ENCODE data around the gene PAN3.
A peak's percentile ranks its signal among the peaks of the same experiment; 100 is the strongest.

PAN3 gene, protein sequence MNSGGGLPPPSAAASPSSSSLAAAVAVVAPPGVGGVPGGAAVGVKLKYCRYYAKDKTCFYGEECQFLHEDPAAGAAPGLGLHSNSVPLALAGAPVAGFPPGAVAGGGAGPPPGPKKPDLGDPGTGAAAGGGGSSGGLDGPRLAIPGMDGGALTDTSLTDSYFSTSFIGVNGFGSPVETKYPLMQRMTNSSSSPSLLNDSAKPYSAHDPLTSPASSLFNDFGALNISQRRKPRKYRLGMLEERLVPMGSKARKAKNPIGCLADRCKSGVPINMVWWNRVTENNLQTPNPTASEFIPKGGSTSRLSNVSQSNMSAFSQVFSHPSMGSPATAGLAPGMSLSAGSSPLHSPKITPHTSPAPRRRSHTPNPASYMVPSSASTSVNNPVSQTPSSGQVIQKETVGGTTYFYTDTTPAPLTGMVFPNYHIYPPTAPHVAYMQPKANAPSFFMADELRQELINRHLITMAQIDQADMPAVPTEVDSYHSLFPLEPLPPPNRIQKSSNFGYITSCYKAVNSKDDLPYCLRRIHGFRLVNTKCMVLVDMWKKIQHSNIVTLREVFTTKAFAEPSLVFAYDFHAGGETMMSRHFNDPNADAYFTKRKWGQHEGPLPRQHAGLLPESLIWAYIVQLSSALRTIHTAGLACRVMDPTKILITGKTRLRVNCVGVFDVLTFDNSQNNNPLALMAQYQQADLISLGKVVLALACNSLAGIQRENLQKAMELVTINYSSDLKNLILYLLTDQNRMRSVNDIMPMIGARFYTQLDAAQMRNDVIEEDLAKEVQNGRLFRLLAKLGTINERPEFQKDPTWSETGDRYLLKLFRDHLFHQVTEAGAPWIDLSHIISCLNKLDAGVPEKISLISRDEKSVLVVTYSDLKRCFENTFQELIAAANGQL

DNA sequence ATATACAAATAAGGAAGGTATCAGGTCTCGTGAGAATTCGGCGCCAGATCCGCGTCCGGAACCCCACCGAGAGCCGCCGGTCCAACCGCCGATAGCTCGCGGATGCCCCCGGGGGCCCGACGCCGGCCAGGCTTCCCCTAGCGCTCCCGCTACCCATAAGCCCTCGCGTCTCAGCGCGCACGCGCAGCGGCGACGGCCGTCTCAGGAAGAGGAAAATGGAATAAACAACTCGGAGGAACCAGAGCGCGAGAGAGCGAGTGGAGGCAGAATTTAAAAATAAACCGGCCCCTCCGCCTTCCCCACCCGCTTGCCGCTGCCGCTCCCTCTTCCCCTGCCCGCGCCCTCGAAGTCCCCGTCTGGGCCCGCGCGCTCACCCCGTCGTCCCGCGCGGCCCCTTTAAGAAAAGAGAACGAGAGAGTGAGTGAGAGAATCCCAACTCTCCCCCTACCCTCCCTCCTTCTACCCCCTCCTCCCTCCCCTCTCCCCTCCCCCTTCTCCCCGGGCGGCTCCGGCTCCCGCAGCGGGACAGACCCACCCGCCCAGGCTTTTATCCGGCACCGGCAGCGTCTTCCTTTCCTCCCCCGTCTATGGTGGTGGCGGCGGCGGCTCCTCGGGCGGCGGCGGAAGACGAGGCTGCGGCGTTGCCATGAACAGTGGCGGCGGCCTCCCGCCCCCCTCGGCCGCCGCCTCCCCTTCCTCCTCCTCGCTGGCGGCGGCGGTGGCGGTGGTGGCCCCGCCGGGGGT, at the start of gene PAN3:
TSS of gene PAN3 (plus strand) at position 534 of the 744 bp plus-strand sequence. CDS start at position 647, 113 bp downstream.
- peak; percentile 93 for DNase-seq (ENCODE audit: low read depth)
- peak within 1 kb of the TSS; percentile 78 for H3K4me3 ChIP-seq (ENCODE audit: low read depth, low read length)
- TF ChIP-seq, protein P1, sequence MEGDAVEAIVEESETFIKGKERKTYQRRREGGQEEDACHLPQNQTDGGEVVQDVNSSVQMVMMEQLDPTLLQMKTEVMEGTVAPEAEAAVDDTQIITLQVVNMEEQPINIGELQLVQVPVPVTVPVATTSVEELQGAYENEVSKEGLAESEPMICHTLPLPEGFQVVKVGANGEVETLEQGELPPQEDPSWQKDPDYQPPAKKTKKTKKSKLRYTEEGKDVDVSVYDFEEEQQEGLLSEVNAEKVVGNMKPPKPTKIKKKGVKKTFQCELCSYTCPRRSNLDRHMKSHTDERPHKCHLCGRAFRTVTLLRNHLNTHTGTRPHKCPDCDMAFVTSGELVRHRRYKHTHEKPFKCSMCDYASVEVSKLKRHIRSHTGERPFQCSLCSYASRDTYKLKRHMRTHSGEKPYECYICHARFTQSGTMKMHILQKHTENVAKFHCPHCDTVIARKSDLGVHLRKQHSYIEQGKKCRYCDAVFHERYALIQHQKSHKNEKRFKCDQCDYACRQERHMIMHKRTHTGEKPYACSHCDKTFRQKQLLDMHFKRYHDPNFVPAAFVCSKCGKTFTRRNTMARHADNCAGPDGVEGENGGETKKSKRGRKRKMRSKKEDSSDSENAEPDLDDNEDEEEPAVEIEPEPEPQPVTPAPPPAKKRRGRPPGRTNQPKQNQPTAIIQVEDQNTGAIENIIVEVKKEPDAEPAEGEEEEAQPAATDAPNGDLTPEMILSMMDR (conservative IDR thresholded peaks at IDR 0.05; ENCODE audit: low read depth, low read length): no peak

DNA sequence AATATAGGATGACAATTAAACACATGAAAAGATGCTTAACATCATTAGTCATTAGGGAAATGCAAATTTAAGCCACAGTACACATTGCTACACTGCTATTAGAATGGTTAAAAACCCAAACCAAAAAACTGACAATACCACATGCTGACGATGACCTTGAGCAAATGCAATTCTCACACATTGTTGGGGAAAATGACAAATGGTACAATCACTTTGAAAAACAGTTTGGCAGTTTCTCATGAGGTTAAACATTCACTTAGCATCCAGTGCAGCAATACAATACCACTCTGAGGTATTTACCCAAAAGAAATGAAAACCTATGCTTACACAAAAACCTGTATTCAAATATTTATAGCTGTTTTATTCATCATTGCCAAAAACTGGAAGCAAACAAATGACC, 49.3 kb upstream of the PAN3 start:
- DNase-seq (ENCODE audit: low read depth): no peak
- TF ChIP-seq, protein P1 (conservative IDR thresholded peaks at IDR 0.05; ENCODE audit: low read depth, low read length): no peak
- no peak overlapping the region for H3K4me3 ChIP-seq (ENCODE audit: low read depth, low read length)

DNA sequence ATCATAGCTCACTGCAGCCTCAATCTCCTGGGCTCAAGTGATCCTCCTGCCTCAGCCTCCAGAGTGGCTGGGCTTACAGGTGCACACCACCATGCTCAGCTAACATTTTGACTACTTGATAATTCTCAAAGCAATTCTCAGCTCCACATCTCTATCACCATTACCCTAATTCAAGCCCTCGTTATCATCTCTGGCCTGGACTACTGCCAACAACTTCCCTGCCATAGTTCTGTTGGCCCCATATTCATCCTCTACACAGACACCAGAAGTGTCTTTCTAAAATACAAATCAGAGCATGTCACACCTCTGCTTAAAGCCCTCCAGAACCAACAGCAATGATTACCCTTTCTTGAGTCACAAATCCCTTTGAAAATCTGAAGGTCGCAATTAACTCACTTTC, 45.9 kb upstream of the PAN3 start:
- H3K4me3 ChIP-seq (ENCODE audit: low read depth, low read length): no peak overlapping the region
- DNase-seq (ENCODE audit: low read depth): no peak
- TF ChIP-seq, protein P1 (conservative IDR thresholded peaks at IDR 0.05; ENCODE audit: low read depth, low read length): no peak

DNA sequence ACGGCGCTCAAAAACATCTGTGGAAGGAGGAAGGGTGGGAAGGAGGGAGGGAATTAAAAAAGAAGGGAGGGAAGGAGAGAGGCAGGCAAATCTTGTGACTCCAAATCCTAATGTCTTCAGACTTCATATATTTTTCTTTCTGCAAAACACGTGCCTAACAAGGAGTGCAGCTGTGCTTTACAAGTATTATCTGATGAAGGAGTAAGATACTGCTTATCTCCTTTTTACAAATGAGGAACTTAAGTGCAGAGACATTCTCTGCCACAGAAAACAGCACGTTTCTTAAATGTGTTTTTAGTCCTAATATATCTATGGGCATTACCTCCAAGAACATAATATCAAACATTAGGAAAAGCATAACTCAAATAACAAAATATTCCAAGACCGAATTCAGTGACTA, 44.5 kb upstream of the PAN3 start:
- DNase-seq (ENCODE audit: low read depth): no peak
- TF ChIP-seq, protein P1 (conservative IDR thresholded peaks at IDR 0.05; ENCODE audit: low read depth, low read length): no peak
- no peak overlapping the region for H3K4me3 ChIP-seq (ENCODE audit: low read depth, low read length)

DNA sequence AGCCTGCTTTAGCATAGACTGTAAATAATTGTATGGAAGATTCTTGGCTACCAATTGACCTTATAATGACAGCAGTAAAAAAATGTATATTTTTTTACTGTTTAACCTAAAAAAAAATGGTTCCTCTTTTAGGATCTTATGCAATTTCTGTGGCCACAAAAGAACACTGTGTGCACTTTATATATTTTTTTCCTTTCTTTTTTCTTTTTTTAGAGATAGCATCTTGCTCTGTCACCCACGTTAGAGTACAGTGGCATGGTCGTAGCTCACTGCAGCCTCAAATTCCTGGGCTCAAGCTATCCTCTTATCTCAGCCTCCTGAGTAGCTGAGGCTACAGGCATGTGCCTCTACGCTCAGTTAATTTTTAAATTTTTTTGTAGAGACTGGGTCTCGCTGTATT, 44.0 kb upstream of the PAN3 start:
- no peak for DNase-seq (ENCODE audit: low read depth)
- H3K4me3 ChIP-seq (ENCODE audit: low read depth, low read length): no peak overlapping the region
- TF ChIP-seq, protein P1 (conservative IDR thresholded peaks at IDR 0.05; ENCODE audit: low read depth, low read length): no peak

DNA sequence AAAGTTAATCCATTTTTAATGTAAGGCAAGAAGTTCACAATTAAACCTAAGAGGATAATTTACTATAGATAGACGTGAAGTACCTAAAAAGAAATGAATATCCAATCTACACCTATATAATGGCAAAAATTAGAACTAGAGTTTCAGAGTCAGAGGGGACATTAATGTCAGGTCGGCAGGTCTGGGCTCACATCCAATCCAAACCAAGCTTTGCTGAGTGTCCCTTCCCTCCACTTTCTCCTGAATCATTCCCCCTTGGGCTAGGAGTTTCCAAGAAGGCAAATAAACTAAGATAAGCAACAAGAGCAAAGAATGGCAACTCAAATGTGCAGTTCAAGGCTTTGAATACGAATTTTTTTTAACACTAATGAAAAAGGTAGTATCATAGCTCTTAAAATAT, 40.8 kb upstream of the PAN3 start:
- TF ChIP-seq, protein P1 (conservative IDR thresholded peaks at IDR 0.05; ENCODE audit: low read depth, low read length): no peak
- DNase-seq (ENCODE audit: low read depth): no peak

More for the DNA sequence above, 40.8 kb upstream of the PAN3 start:
- H3K4me3 ChIP-seq (ENCODE audit: low read depth, low read length): no peak overlapping the region

All from choroid plexus epithelial cell (primary cell).